H1 (cell line): ENCODE results near the gene LYZL4. TPM values are rescaled to one million over a fixed set of nuclear protein-coding genes. Genes with fewer than 3 reads are reported as not detected.

Experiments
- HDAC2 ChIP-seq, 2 experiments: fragments of 300-600 bp in 1 of 2; sonication (generic) in 1 of 2; IDR thresholded peaks; 2 replicates each; pipeline ENCODE4 v1.6.1; 2011 to 2012; ENCODE audit warnings: low read depth in 2 of 2, low read length in 2 of 2, mild to moderate bottlenecking in 2 of 2, moderate library complexity in 2 of 2, borderline replicate concordance in 1 of 2, inconsistent platforms in 1 of 2
- polyA plus RNA-seq, 7 experiments: library from polyadenylated mRNA; depleted of rRNA in 3 of 7; stranded (reverse) in 5 of 7; unstranded in 2 of 7; fragments of >200 nt in 5 of 7; fragments of 200-250 nt in 2 of 7; gene quantifications; 1 replicate in 5 of 7; 2 replicates in 1 of 7; 4 replicates in 1 of 7; pipeline versions ENCODE4 v1.2.1 to v1.2.3, GENCODE V29; 2011 to 2013; ENCODE audit warnings: missing spikeins in 2 of 7, mixed read lengths in 2 of 7
- total RNA-seq: library from RNA; stranded (reverse); fragmentation: NEBNext Ultra II Directional; extraction: Animal tissue kit (Norgen Biotek cat#: 25700); gene quantifications from 2 replicates; pipeline ENCODE4 v1.2.1, GENCODE V29; 2021

Gene LYZL4
- total and polyA plus RNA-seq, 2 of the 8 experiments (the other 6 are each of a cell fraction or from before 2014, with no cell fraction given), result not detected

DNA sequence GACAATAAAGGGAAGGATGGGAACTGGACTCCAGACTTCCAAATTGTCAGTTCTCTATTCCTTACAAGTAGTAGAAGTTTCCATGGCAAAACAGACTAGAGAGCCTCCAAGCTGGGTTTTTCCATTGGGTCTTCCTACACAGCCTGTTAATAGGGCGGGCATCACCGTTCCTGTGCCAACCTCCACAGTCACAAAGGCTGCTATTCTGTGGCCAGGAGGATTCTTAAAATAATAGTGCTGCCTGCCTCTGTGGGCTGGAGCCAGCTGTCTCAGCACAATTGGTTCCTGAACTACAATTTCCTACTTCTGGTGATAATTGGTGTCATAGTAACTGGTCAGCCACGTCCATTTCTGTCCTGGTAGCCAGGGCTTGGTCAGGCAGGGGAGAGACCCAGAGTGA is 38.6 kb downstream of the LYZL4 start (continued):
- TF ChIP-seq HDAC2 (IDR thresholded peaks at IDR 0.05; ENCODE audit: borderline replicate concordance in 1 of 2, low read depth in 2 of 2, low read length in 2 of 2), result no peak
- TF ChIP-seq, all 59 proteins: peak for 0
